C4-2B (cell line): ENCODE data around the gene TOR4A.

Experiments used
- H3K27ac ChIP-seq: fragments of 450-650 bp; 2 replicates; pipeline ENCODE4 v1.5.1; 2017
- ZFX ChIP-seq: fragments of 450-650 bp; IDR thresholded peaks from 2 replicates; pipeline ENCODE4 v1.6.1; 2017
- TF ChIP-seq, protein P1 (sequence below): fragments of 450-650 bp; conservative IDR thresholded peaks from 2 replicates; pipeline ENCODE4 v1.5.1; 2017; ENCODE audit warnings: mild to moderate bottlenecking

The TOR4A gene

DNA sequence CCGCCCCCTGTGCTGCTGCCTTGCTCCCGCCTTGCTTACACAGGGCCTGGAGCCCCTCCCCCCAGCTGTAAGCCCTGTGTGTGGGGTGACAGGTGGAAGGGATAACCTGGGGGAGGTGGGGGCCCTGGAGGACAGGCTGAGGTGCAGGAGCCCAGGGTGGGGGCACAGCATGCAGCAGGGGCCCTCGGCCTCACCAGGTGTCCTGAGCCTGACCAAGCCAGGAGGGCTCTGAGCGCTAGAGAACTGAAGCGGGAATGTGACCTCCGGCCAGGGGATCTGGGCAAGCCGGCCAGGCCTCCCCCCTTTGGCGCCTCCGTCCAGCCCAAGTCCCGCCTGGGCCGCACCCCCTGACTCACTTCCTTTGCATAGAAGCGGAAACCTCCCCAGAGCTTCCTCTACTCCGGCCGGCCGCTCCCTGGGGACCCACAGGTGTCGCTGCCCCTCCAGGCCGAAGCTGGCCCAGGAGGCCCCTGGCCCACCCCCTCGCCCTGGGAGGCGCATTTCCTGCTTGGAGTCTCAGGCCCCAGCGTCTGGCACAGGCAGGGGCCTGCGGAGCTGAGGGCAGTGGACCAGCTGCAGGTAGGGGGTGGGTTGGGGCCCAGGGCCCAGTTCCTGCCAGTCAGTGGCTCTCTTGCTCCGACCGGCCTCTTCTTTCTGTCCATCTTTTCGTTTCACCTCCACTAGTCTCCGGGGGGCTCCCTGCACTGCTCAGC lies at the start of gene TOR4A:
TOR4A (plus strand) TSS at position 398 of the 713 bp plus-strand sequence. CDS start 964 bp downstream, outside the sequence.
- TF ChIP-seq, protein P1, sequence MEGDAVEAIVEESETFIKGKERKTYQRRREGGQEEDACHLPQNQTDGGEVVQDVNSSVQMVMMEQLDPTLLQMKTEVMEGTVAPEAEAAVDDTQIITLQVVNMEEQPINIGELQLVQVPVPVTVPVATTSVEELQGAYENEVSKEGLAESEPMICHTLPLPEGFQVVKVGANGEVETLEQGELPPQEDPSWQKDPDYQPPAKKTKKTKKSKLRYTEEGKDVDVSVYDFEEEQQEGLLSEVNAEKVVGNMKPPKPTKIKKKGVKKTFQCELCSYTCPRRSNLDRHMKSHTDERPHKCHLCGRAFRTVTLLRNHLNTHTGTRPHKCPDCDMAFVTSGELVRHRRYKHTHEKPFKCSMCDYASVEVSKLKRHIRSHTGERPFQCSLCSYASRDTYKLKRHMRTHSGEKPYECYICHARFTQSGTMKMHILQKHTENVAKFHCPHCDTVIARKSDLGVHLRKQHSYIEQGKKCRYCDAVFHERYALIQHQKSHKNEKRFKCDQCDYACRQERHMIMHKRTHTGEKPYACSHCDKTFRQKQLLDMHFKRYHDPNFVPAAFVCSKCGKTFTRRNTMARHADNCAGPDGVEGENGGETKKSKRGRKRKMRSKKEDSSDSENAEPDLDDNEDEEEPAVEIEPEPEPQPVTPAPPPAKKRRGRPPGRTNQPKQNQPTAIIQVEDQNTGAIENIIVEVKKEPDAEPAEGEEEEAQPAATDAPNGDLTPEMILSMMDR = no peak
- no peak for TF ChIP-seq ZFX
- H3K27ac ChIP-seq = no peak within 1 kb of the TSS

DNA sequence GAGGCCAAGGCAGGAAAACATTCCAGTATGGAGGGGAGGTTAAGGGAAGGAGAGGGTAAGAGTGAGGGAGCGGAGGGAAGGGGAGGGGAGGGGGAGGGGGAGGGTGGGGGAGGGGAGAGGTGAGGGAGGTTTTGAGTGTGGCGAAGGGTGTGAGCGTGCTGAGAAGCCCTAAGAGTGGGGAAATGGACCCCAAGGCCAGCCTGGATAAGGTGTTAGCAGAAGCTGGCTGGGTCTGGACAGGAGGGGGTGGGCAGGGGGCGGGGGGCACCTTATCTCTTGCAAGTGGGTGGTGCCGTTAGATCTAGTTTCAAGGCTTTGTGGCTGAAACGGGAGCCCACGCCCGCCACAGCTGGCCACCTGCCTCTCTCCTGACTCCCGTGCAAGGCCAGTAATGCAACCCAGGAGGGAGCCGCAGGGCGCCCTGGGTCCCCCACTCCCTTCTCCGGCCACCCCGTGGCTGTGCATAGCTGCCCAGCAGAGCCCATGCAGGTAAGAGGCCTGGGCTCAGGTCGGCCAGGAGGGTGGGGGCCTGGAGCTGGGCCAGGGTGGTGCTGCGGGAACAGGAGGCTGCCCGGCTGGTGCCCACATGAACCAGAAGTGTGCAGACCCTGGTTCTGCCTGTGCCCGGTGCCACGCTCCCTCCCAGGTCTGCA lies 49.5 kb upstream of the TOR4A start:
- H3K27ac ChIP-seq = peak overlapping the region; percentile 90
- TF ChIP-seq, protein P1 = no peak; the same call in none of the 2 replicates
- TF ChIP-seq ZFX = no peak

DNA sequence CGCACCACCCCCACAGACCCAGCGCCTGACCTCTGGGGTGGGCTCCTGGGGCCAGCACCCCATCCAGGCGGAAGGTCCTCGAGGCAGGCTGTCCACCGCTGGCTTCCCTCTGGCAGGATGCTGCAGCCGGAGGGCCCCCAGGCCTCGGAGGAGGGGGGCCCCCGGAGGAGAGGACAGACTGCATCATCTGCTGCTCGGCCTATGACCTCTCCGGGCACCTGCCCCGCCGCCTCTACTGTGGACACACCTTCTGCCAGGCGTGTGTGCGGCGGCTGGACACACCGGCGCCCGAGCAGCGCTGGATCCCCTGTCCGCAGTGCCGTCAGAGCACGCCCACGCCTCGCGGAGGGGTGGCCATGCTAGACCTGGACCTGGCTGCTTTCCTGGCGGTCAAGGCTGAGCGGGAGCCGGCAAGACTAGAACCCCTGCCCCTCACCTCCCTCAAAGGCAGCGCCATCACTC lies 49.0 kb upstream of the TOR4A start:
- TF ChIP-seq ZFX = no peak
- TF ChIP-seq, protein P1 = no peak
- H3K27ac ChIP-seq = peak overlapping the region; percentile 90

DNA sequence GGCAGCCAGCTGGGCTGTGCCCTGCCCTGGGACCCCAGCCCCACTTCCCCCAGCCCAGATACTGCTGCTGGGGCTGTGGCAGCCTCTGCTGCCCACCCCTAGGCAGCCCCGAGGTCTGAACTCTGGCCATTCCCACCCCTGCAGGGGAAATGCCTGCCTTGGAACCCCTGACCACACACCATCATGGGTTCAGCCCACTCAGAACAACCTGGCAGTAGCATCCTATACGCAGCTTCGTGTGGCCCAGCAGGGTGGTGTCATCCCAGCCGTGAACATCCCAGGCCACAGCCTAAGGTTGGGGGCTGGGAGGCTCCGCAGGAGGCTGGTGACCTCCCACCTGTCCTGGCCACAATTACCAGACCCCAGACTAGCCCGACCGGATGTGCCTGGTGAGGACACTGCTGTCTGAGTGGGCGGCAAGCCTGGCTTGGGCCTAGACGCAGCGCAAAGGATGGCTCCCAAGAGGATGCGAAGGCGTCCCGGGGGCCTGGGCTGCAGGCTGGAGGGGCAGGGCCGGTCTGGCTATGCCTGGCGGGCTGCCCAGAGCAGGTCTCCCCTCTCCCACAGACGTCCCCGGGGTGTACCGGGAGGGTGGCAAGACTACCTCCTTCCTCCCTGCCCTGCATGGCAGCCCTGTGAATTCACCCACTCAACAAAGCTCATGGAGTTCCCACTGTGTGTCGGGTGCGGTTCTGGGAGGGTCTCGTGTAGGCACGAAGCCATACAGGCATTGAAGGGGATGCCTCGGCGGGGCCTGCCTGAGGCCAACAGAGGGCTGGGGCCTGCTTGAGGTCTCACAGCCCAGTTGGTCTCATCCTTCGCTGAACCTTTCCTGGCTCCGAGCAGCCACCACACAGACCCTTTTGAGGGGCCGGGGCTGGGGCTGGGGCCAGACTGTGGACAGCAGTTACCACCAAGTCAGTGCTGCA lies 48.3 kb upstream of the TOR4A start:
- TF ChIP-seq ZFX = no peak
- TF ChIP-seq, protein P1 = no peak
- peak overlapping the region; percentile 90; the same call in 1 of the 2 replicates for H3K27ac ChIP-seq

DNA sequence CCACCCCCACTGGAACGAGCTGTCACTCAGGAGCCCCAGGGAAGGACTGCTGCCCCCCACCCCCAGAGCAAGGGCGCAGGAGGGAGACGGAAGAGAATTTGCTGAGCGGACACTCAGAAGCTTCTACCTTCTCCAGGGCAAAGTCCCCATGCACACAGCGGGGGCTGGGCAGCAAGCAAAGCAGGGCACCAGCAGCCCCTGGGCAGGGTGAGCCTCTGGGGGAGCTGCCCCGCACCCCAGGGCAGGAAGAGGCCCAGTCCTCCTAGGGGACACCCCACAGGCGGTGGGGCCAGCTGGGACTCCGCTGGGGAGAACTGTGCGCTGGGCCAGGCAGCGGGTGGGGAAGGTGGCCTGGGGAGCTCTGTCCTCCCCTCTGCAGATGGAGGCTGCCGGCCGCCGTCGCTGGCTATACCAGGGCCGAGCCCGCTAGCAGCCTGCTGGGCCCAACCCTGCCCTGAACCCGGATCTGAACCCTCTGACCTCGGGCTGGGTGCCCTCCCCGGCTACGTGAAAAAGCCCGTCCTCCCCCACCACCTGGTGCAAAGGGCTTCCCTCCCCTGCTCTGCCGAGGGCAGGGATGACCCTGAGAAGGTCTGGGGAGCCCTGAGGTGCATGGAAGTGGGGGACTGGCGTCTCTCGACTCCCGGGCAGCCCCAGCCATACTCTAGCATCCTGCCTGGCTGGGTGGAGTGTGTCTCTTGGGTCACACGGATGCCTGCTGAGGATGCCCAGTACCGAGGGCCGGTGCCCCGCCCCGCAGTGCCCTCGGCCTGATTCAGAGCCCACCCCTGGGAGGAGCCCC lies 47.4 kb upstream of the TOR4A start:
- no peak overlapping the region; the same call in 1 of the 2 replicates for H3K27ac ChIP-seq
- TF ChIP-seq ZFX = no peak
- TF ChIP-seq, protein P1 = no peak

DNA sequence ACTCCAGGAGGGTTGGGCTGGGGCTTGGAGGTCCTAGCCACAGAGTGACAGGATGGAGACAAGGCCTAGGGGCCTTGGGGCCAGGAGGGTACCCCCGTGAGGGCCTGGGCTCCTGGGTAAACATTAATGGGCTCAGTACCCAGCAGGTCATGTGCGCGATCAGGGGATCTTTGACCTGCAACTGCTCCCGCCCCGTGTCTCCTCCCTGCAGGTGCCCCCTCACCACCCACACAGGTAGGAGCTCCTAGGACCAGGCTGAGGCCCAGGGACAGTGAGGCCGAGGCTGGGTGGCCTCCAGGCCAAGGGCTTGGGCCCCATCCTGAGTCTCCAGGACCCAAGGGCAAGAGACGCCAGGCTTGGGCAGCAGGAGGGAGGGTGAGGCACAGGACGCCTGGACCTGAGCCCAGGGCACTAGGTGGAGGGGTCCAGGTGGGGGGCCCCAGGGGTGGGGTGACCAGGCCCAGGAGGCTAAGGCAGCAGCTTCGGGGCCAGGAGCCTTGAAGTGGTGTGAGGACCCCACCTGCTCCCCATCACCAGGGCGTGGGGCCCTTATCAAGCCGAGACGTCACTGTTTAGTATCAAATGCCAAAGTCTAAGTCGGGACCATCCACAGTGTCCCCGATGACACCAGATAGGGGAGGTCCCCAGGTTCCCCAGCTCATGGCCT lies 46.7 kb upstream of the TOR4A start, which contains the start of gene SLC34A3:
SLC34A3 (plus strand) TSS at position 197 of the 667 bp plus-strand sequence. CDS start 802 bp downstream, outside the sequence.
- TF ChIP-seq ZFX = no peak
- peak within 1 kb of the TSS; percentile 64; the same call in 1 of the 2 replicates for H3K27ac ChIP-seq
